CD4-positive, alpha-beta T cell treated with Interleukin-10 for 1 hour (primary cell): Measurements from ENCODE around the gene RBM3.

Source experiments
- DNase-seq: peaks from one replicate; pipeline ENCODE4 v3.0.0-alpha.2; 2020

The RBM3 gene

DNA sequence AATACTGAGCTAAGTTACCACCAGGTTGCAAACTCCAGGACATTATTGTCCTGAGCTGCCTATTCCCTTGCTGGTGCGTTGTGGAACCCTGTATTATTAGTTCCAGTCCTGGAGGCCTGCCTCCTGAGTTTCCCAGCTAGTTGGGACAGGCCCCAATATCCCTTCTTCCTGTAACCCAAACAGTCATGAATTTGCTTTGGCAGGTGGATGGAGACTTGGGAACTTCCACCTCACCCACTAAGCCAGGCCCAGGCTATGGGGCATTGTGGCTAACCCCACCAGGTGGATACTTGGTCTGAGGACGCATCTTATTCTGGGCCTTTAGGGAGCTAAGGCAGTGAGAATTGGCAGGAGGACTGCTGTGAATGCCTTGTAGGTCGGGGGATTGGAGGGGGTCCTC is 5.0 kb downstream of the RBM3 start:
- DNase-seq, result no peak

- no peak for DNase-seq
Measured at GRCh38 chrX:48580662-48581061, 6.4 kb downstream of the RBM3 start.

DNA sequence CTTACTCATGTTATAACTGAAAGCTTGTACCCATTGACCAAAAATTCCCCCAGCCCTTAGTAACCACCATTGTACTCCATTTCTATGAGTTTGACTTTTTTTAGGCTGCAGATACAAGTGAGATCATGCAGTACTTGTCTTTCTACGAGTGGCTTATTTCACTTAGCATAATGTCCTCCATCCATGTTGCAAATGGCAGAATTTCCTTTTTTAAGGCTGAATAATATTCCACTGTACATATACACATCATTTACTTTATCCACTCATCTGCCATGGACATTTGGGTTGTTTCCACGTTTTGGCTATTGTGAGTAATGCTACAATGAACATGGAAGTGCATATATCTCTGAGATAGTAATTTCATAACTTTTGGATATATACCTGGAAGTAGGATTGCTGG is 10.4 kb downstream of the RBM3 start:
- DNase-seq, result no peak

DNA sequence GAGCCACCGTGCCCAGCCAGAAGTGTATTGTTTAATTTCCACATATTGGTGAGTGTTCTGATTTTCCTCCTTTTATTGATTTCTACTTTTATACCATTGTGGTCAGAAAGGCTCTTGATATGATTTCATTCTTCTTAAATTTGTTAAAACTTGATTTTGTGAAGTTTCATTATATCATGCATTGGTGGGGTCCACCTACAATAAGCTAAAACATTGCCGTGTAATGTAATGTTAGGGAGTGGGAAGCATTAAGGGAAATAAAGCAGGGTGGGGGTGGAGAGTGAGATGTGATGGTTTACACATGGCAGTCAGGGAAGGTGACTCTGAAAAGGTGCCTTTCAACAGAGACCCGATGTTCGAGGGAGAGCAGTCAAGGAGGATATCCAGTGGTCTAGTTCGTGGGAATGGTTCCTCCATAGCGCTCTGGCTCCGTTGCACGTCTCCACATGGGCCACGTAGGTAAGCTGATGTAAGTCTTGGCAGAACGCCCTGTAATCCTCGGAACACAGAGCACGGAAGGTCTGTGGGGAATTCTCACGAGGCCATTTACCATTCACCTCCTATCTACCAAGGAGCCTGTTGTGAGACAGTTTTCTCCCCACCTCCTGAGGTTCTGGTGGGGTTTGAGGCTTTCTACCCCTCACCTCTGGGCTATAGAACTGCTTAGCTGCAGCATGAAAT is 15.3 kb downstream of the RBM3 start:
- no peak for DNase-seq

- DNase-seq, result no peak
Measured at GRCh38 chrX:48590203-48591103, 16.2 kb downstream of the RBM3 start.

- DNase-seq, result no peak
Measured at GRCh38 chrX:48591255-48591791, 17.0 kb downstream of the RBM3 start.

DNA sequence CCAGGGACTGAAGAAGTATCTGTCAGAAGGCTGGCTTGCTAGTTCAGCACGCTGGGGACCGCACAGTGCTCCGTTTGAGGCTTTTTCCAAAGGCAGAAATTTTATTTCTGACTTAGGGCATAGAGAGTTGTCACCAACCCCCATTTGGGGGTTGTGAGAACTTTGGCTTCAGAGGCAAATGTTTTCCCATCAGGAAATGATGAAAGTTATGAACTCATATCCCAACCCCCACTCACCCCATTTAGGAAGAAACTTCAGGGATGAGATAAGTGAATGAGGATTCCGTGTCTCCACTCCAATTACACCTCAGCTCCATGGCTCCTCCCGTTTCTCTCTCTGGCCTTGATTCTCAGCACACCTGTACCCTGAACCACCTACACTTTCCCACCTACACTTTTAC is 18.7 kb downstream of the RBM3 start:
- no peak for DNase-seq

DNA sequence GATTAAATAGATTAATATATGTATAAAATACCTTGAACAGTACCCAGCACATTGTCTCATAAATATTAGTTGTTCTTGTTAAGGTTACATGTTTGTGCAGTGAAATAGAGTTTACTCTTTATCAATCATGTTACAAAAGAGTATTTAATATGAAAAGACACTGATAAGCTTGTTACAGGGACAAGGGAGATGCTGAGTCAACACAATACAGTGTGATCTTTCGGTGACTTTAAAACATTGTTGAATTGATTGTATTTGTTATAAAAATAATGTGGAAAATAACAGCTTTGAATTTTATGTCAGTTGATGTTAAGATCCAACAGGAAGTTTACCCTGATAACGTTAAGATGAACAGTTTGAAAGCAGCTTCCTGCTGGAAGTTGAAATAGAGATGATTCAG is 21.6 kb downstream of the RBM3 start:
- no peak for DNase-seq

GRCh38 chrX:48597353-48598264 is 23.3 kb downstream of the RBM3 start, which contains the start of gene WDR13:
WDR13 (plus strand) TSS chrX:48597492; CDS start chrX:48597997, 505 bp downstream.
- peak; percentile 94 for DNase-seq

- DNase-seq, result no peak
Measured at GRCh38 chrX:48598614-48599013, 24.3 kb downstream of the RBM3 start.

- DNase-seq, result no peak
Measured at GRCh38 chrX:48599341-48599740, 25.1 kb downstream of the RBM3 start.

GRCh38 chrX:48600226-48600625 is 25.9 kb downstream of the RBM3 start:
- no peak for DNase-seq

GRCh38 chrX:48601741-48602394 is 27.6 kb downstream of the RBM3 start:
- DNase-seq, result no peak

GRCh38 chrX:48604701-48605100 is 30.4 kb downstream of the RBM3 start:
- DNase-seq, result no peak

GRCh38 chrX:48606091-48606490 is 31.8 kb downstream of the RBM3 start:
- DNase-seq, result no peak

- DNase-seq, result no peak
Measured at GRCh38 chrX:48611703-48612102, 37.4 kb downstream of the RBM3 start.

- DNase-seq, result no peak
Measured at GRCh38 chrX:48613502-48614160, 39.3 kb downstream of the RBM3 start.

DNA sequence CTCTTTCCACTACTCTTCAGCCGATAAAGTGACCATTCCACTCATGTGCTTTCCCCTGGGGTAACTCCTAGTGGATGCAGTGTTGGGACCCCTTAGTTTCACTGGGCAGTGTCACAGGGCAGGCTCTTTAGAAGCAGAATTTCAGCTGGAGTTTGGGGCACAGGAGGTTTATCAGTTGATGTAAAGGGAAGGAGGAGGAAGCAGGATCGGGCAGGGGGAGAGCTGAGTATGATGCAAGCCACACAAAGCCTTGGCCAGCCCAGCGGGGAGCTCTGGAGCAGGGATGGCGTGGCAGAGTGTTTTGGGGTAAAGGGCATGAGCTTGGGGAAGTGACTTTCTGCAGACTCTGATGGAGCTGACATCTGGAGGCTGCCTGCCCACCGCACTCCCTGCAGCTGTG is 42.3 kb downstream of the RBM3 start:
- no peak for DNase-seq

- DNase-seq, result no peak
Measured at GRCh38 chrX:48617542-48618340, 43.5 kb downstream of the RBM3 start.

DNA sequence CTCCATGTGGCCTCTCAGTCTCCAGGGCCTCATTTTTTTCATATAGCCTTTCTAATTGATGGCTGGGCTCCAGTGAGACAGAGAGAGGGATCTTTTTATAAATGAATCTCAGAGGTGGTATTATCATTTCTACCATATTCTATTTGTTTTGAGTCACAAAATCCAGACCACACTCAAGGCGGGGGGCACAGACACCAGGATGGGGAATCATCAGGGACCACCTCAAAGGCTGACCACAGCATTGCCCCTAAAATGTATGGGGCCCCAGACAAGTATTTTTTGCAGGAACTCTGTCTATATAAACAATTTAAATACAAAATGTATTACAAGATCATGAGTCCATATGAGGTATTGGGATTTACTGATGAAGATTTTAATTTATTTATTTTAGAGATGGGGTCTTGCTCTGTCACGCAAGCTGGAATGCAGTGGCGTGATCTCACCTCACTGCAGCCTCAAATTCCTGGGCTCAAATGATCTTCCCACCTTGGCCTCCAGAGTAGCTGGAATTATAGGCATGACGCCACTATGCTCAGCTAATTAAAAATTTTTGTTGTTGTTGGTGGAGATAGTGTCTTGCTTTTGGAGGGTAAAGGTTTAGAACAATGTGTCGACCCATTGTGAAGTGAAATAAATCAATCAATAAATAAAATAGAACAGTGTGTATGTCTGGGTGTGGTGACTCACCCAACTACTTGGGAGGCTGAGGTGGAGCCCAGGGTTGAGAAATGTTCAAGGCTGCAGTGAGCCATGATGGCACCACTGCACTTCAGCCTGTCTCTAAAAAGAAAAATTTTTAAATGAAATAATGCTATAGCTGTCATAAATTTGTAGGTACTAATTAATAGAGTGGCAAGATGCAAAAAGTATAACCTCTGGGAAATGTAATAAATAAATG is 52.4 kb downstream of the RBM3 start:
- no peak for DNase-seq
